MM.1S (cell line): ENCODE data around the gene DEAF1.

ENCODE experiments used
- DNase-seq: peaks from one replicate; pipeline ENCODE4 v3.0.0-alpha.2; 2015
- H2AFZ ChIP-seq: fragments of 300-600 bp; sonication (generic); 2 replicates; pipeline ENCODE4 v1.6.0; 2016; ENCODE audit warnings: antibody characterized with exemption, low read length
- H3F3A ChIP-seq: fragments of 300-600 bp; sonication (generic); 2 replicates; pipeline ENCODE4 v1.6.1; 2016; ENCODE audit warnings: mild to moderate bottlenecking, antibody characterized with exemption, low read length, moderate library complexity, mixed read lengths; ENCODE audit not compliant: insufficient read depth
- H3K27ac ChIP-seq: fragments of 300-600 bp; sonication (generic); 2 replicates; pipeline ENCODE4 v1.5.1; 2016; ENCODE audit warnings: mild to moderate bottlenecking, low read length
- H3K27me3 ChIP-seq: fragments of 300-600 bp; sonication (generic); replicated peaks from 2 replicates; pipeline ENCODE4 v1.6.0; 2016; ENCODE audit warnings: low read length; ENCODE audit not compliant: insufficient read depth
- H3K36me3 ChIP-seq: fragments of 300-600 bp; sonication (generic); replicated peaks from 2 replicates; pipeline ENCODE4 v1.6.1; 2016; ENCODE audit warnings: mild to moderate bottlenecking, low read length, mixed read lengths; ENCODE audit not compliant: insufficient read depth
- H3K4me1 ChIP-seq: fragments of 300-600 bp; sonication (generic); 2 replicates; pipeline ENCODE4 v1.6.1; 2016; ENCODE audit warnings: low read length, mixed read lengths
- H3K4me2 ChIP-seq: fragments of 300-600 bp; sonication (generic); 2 replicates; pipeline ENCODE4 v1.6.0; 2016; ENCODE audit warnings: low read depth, low read length
- H3K4me3 ChIP-seq: fragments of 300-600 bp; sonication (generic); 2 replicates; pipeline ENCODE4 v1.5.1; 2016; ENCODE audit warnings: low read length, mixed read lengths
- H3K79me2 ChIP-seq: fragments of 300-600 bp; sonication (generic); 2 replicates; pipeline ENCODE4 v1.6.1; 2016; ENCODE audit warnings: mixed run types, low read length, mixed read lengths
- H3K9ac ChIP-seq: fragments of 300-600 bp; sonication (generic); 2 replicates; pipeline ENCODE4 v1.6.1; 2016; ENCODE audit warnings: low read length, mixed read lengths
- H3K9me2 ChIP-seq: fragments of 300-600 bp; sonication (generic); replicated peaks from 2 replicates; pipeline ENCODE4 v1.6.1; 2016; ENCODE audit warnings: mild to moderate bottlenecking, low read length, mixed read lengths; ENCODE audit not compliant: insufficient read depth
- H3K9me3 ChIP-seq: fragments of 300-600 bp; sonication (generic); replicated peaks from 2 replicates; pipeline ENCODE4 v1.6.1; 2016; ENCODE audit warnings: mild to moderate bottlenecking, low read length, mixed read lengths; ENCODE audit not compliant: insufficient read depth
- H4K20me1 ChIP-seq: fragments of 300-600 bp; sonication (generic); 2 replicates; pipeline ENCODE4 v1.6.1; 2016; ENCODE audit warnings: mild to moderate bottlenecking, low read length, moderate library complexity, mixed read lengths; ENCODE audit not compliant: insufficient read depth
- EZH2 ChIP-seq: fragments of 300-600 bp; sonication (generic); optimal IDR thresholded peaks from 2 replicates; pipeline ENCODE3; 2017; ENCODE audit warnings: low read depth, mild to moderate bottlenecking, antibody characterized with exemption, low read length, mixed read lengths
- EZH2phosphoT487 ChIP-seq: fragments of 300-600 bp; sonication (generic); IDR thresholded peaks from 2 replicates; pipeline ENCODE4 v1.6.1; 2018; ENCODE audit warnings: antibody characterized with exemption, low read length
- TF ChIP-seq, protein P1 (sequence below): fragments of 300-600 bp; sonication (generic); IDR thresholded peaks from 2 replicates; pipeline ENCODE4 v1.5.1; 2016; ENCODE audit warnings: antibody characterized with exemption, low read length, mixed read lengths

Gene DEAF1

DNA sequence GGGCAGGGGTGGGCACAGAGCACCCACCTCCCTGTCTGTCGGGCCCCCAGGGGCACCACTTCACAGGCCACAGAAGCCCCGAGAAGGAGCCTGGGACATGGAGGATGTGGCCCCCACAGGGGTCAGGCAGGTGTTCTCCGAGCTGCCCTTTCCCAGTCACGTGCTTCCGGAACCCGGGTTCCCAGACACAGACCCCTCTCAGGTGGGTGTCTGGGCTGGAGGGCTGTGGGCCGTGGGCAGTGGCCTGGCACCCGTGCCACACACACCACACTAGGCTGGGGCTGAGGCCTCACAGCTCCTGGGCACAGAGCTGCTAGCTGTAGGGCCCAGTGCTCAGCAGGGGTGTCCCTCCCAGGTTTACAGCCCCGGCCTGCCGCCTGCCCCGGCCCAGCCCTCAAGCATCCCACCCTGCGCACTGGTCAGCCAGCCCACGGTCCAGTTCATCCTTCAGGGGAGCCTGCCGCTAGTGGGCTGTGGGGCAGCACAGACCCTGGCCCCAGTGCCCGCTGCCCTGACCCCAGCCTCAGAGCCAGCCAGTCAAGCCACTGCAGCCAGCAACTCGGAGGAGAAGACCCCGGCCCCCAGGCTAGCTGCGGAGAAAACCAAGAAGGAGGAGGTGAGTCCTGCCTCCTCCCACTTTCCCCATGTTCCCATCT, 84.7 kb downstream of the DEAF1 start:
- Histone ChIP-seq H3K36me3 (peaks cover 7% of the 10 kb centered on the region; the same call in 1 of the 2 replicates), H3K4me1 (0 out of 2 replicates have a peak, but pooled peaks cover 8% of the 10 kb centered on the region)

DNA sequence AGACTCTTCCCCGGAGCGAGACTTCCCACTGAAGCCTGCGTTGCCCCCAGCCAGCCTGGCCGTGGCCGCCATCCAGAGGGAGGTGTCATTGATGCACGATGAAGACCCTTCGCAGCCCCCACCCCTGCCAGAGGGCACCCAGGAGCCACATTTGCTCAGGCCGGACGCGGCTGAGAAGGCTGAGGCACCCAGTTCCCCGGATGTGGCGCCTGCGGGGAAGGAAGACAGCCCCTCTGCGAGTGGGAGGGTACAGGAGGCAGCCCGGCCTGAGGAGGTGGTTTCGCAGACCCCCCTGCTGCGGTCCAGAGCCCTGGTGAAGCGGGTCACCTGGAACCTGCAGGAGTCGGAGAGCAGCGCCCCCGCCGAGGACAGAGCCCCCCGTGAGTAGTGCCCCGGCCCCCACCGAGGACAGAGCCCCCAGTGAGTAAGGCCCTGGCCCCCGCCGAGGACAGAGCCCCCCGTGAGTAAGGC, 85.6 kb downstream of the DEAF1 start:
- Histone ChIP-seq H3K9ac (no peak overlapping the region), H2AFZ (no peak overlapping the region), H3F3A (no peaks in the 10 kb centered on the region), H3K36me3 (peaks cover 7% of the 10 kb centered on the region; the same call in 1 of the 2 replicates), H3K9me2 (no peaks in the 10 kb centered on the region), H3K9me3 (no peaks in the 10 kb centered on the region), H3K27ac (no peak overlapping the region), H3K27me3 (no peaks in the 10 kb centered on the region), H3K4me2 (no peak overlapping the region), H3K4me1 (no peaks in the 10 kb centered on the region), H4K20me1 (no peaks in the 10 kb centered on the region), H3K79me2 (peaks cover 20% of the 10 kb centered on the region; the same call in 1 of the 2 replicates), H3K4me3 (no peak overlapping the region)
- TF ChIP-seq EZH2 (no peak), EZH2phosphoT487 (no peak)
- TF ChIP-seq, protein P1, sequence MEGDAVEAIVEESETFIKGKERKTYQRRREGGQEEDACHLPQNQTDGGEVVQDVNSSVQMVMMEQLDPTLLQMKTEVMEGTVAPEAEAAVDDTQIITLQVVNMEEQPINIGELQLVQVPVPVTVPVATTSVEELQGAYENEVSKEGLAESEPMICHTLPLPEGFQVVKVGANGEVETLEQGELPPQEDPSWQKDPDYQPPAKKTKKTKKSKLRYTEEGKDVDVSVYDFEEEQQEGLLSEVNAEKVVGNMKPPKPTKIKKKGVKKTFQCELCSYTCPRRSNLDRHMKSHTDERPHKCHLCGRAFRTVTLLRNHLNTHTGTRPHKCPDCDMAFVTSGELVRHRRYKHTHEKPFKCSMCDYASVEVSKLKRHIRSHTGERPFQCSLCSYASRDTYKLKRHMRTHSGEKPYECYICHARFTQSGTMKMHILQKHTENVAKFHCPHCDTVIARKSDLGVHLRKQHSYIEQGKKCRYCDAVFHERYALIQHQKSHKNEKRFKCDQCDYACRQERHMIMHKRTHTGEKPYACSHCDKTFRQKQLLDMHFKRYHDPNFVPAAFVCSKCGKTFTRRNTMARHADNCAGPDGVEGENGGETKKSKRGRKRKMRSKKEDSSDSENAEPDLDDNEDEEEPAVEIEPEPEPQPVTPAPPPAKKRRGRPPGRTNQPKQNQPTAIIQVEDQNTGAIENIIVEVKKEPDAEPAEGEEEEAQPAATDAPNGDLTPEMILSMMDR, result no peak
- no peak for DNase-seq

More for the DNA sequence above, 84.7 kb downstream of the DEAF1 start:
- H4K20me1 ChIP-seq, result no peaks in the 10 kb centered on the region
- H3K27me3 ChIP-seq, result no peaks in the 10 kb centered on the region
- H3F3A ChIP-seq, result peaks cover 4% of the 10 kb centered on the region; the same call in 1 of the 2 replicates
- no peaks in the 10 kb centered on the region for H3K9me2 ChIP-seq
- no peak overlapping the region for H3K9ac ChIP-seq
- H3K4me2 ChIP-seq, result no peak overlapping the region
- no peak for DNase-seq
- no peak overlapping the region for H3K4me3 ChIP-seq
- TF ChIP-seq EZH2phosphoT487, result no peak
- TF ChIP-seq, protein P1, result no peak
- TF ChIP-seq EZH2, result no peak
- peaks cover 20% of the 10 kb centered on the region; the same call in 1 of the 2 replicates for H3K79me2 ChIP-seq
- no peaks in the 10 kb centered on the region for H3K9me3 ChIP-seq
- H3K27ac ChIP-seq, result no peak overlapping the region
- H2AFZ ChIP-seq, result no peak overlapping the region

DNA sequence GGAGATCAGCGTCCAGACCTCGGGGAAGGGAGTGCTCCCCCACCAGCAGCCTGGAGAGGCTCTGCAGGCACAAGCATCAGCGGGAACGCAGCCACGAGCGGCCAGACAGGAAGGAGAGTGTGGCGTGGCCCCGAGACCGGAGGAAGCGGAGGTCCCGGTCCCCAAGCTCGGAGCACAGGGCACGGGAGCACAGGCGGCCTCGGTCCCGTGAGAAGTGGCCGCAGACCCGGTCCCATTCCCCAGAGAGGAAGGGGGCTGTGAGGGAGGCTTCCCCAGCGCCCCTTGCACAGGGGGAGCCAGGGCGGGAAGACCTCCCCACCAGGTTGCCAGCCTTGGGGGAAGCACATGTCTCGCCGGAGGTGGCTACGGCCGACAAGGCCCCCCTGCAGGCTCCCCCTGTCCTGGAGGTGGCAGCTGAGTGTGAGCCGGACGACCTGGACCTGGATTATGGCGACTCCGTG, 86.2 kb downstream of the DEAF1 start:
- H3K79me2 ChIP-seq, result peaks cover 25% of the 10 kb centered on the region; the same call in 1 of the 2 replicates
- H3K4me2 ChIP-seq, result no peak overlapping the region
- H3K27me3 ChIP-seq, result no peaks in the 10 kb centered on the region
- no peaks in the 10 kb centered on the region for H3F3A ChIP-seq
- H3K4me1 ChIP-seq, result no peaks in the 10 kb centered on the region
- no peak overlapping the region for H3K9ac ChIP-seq
- H2AFZ ChIP-seq, result no peak overlapping the region
- no peaks in the 10 kb centered on the region for H3K9me3 ChIP-seq
- no peaks in the 10 kb centered on the region for H4K20me1 ChIP-seq
- H3K9me2 ChIP-seq, result no peaks in the 10 kb centered on the region
- TF ChIP-seq, protein P1, result no peak
- TF ChIP-seq EZH2phosphoT487 (no peak), EZH2 (no peak)
- peaks cover 12% of the 10 kb centered on the region for H3K36me3 ChIP-seq
- H3K4me3 ChIP-seq, result no peak overlapping the region
- no peak overlapping the region for H3K27ac ChIP-seq
- no peak for DNase-seq
